IgD-negative memory B cell (primary cell): ENCODE data around the gene PPA1. TPM values are rescaled to one million over a fixed set of nuclear protein-coding genes. Genes with fewer than 3 reads are reported as not detected.
"Not testable (repeated sequence)": the region's sequence is repeated elsewhere in the genome, so short reads cannot be mapped to it uniquely, and the experiment has no call there.

ENCODE experiments used
- H3K27ac Mint-ChIP-seq, 3 donors: one replicate each; pipeline ENCODE4 v1.8.0; 2020 to 2022; ENCODE audit warnings: mild to moderate bottlenecking in 3 of 3, mixed read lengths in 3 of 3, moderate library complexity in 1 of 3
- H3K27me3 Mint-ChIP-seq: one replicate; pipeline ENCODE4 v1.8.0; 2021; ENCODE audit warnings: mixed read lengths
- H3K36me3 Mint-ChIP-seq: one replicate; pipeline ENCODE4 v1.8.0; 2020; ENCODE audit warnings: mild to moderate bottlenecking, mixed read lengths
- H3K4me1 Mint-ChIP-seq, 3 donors: one replicate each; pipeline ENCODE4 v1.8.0; 2020 to 2022; ENCODE audit warnings: mixed read lengths in 3 of 3, mild to moderate bottlenecking in 1 of 3
- H3K4me3 Mint-ChIP-seq, 4 donors: one replicate each; pipeline ENCODE4 v1.8.0; 2020 to 2022; ENCODE audit warnings: mild to moderate bottlenecking in 4 of 4, mixed read lengths in 4 of 4, moderate library complexity in 3 of 4
- H3K9me3 Mint-ChIP-seq, 3 donors: one replicate each; pipeline ENCODE4 v1.8.0; 2020 to 2021; ENCODE audit warnings: mixed read lengths in 3 of 3, mild to moderate bottlenecking in 1 of 3
- polyA plus RNA-seq: library from polyadenylated mRNA; unstranded; fragments of 300-500 nt; fragmentation: Illumina TruSeq; gene quantifications from one replicate; pipeline ENCODE4 v1.2.3, GENCODE V29; 2021

Gene PPA1
- polyA plus RNA-seq, 1 donor from 2014 or later, result 76.4 TPM

DNA sequence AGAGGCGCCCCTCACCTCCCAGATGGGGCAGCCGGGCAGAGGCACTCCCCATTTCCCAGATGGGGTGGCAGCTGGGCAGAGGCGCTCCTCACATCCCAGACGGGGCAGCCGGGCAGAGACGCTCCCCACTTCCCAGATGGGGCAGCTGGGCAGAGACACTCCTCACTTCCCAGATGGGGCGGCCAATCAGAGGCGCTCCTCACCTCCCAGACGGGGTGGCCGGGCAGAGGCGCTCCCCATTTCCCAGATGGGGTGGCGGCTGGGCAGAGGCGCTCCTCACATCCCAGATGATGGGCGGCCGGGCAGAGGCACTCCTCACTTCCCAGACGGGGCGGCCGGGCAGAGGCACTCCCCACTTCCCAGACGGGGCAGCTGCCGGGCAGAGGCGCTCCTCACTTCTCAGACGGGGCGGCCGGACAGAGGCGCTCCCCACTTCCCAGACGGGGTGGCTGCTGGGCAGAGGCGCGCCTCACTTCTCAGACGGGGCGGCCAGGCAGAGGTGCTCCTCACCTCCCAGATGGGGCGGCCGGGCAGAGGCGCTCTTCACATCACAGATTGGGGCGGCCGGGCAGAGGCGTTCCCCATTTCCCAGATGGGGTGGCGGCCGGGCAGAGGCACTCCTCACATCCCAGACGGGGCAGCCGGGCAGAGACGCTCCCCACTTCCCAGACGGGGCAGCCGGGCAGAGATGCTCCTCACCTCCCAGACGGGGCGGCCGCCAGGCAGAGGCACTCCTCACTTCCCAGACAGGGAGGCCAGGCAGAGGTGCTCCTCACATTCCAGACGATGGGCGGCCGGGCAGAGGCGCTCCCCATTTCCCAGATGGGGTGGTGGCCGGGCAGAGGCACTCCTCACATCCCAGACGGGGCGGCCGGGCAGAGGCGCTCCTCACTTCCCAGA is 6.1 kb upstream of the PPA1 start:
- H3K9me3 Mint-ChIP-seq, H3K27me3 Mint-ChIP-seq, H3K4me3 Mint-ChIP-seq, H3K36me3 Mint-ChIP-seq, H3K27ac Mint-ChIP-seq, H3K4me1 Mint-ChIP-seq: not testable (repeated sequence)

DNA sequence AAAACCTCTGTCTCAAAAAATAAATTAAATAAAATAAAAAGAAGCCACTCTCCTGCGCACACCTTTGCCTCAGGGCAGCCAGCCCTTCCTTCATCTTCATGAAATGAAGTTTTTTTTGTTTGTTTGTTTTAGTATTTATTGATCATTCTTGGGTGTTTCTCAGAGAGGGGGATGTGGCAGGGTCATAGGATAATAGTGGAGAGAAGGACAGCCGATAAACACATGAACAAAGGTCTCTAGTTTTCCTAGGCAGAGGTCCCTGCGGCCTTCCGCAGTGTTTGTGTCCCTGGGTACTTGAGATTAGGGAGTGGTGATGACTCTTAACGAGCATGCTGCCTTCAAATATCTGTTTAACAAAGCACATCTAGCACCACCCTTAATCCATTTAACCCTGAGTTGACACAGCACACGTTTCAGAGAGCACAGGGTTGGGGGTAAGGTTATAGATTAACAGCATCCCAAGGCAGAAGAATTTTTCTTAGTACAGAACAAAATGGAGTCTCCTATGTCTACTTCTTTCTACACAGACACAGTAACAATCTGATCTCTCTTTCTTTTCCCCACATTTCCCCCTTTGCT is 4.8 kb upstream of the PPA1 start:
- not testable (repeated sequence) for H3K4me3 Mint-ChIP-seq

DNA sequence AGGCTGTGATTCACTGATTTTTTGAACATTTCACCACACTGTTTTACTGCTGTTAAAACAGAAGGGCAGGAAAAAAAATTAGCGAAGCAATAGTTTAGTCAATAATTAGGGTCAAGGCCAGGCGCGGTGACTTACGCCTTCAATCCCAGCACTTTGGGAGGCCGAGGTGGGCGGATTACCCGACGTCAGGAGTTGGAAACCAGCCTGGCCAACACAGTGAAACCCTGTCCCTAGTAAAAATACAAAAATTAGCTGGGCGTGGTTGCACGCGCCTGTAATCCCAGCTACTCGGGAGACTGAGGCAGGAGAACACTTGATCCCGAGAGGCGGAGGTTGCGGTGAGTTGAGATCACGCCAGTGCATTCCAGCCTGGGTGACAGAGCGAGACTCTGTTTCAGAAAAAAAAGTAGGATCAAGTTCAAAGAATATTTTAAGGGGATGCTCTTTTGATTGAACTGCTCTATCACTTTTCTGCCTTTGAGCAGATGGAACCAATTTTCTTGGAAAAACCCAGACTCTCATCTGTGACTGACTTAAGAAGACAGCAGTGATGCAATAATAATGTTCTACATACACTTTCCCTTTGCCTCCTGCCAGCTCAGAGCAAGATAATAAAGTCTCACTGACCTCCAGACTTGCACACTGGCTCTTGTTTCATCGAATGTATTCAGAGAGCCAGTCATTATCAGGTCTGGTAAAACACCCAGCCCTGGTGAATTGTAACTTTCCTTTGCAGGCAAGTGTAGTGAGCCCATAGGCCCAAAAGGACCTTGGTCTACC is 1.6 kb upstream of the PPA1 start:
- Mint-ChIP-seq H3K4me1 (peaks cover 6 to 12% (median 10%) of the 10 kb centered on the region in 3 donors), H3K36me3 (no peaks in the 10 kb centered on the region), H3K27me3 (no peaks in the 10 kb centered on the region), H3K27ac (no peak overlapping the region), H3K4me3 (peak overlapping the region in 3 of 4 donors; percentile 13 to 33 (median 22)), H3K9me3 (no peaks in the 10 kb centered on the region)

More for the DNA sequence above, 4.8 kb upstream of the PPA1 start:
- H3K9me3 Mint-ChIP-seq, H3K27me3 Mint-ChIP-seq, H3K36me3 Mint-ChIP-seq, H3K27ac Mint-ChIP-seq, H3K4me1 Mint-ChIP-seq: not testable (repeated sequence)

DNA sequence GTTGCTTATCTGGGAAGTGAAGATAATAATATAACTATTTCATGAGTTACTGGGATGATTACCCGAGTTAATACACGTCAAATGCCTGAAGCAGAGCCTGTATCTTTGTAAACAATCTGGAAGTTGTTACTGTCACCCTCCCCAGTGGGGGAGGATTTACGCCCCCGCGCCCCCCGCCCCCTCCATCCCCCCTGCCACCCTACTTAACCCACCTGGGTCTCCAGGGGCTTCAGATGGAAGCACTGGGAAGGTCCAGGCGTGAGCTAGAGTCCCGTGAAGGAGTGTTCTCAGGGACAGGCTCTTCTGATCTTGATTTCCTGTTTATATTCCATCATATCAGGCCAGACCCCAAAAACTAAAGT is 691 bp upstream of the PPA1 start:
- peak overlapping the region; percentile 84 to 99 (median 94) for H3K4me3 Mint-ChIP-seq
- H3K27ac Mint-ChIP-seq, result peak overlapping the region; percentile 86 to 99 (median 92)
- H3K9me3 Mint-ChIP-seq, result no peaks in the 10 kb centered on the region
- no peaks in the 10 kb centered on the region for H3K27me3 Mint-ChIP-seq
- peaks cover 8 to 13% (median 10%) of the 10 kb centered on the region in 3 donors for H3K4me1 Mint-ChIP-seq
- H3K36me3 Mint-ChIP-seq, result no peaks in the 10 kb centered on the region

DNA sequence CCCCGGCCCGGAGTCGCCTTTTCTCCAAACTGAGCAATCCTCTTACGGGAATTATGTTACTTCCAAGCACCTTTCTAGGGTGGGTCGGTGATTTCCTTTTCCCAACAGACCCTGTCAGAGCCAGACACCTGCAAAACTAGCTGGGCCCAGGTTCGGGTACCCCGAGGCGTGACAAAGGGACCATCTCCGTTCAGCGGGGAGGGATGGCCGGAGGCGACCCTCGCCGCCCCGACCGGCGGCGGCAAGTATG is 445 bp downstream of the PPA1 start:
- Mint-ChIP-seq H3K4me3 (peak overlapping the region; percentile 84 to 99 (median 94)), H3K9me3 (no peaks in the 10 kb centered on the region), H3K36me3 (no peaks in the 10 kb centered on the region)

DNA sequence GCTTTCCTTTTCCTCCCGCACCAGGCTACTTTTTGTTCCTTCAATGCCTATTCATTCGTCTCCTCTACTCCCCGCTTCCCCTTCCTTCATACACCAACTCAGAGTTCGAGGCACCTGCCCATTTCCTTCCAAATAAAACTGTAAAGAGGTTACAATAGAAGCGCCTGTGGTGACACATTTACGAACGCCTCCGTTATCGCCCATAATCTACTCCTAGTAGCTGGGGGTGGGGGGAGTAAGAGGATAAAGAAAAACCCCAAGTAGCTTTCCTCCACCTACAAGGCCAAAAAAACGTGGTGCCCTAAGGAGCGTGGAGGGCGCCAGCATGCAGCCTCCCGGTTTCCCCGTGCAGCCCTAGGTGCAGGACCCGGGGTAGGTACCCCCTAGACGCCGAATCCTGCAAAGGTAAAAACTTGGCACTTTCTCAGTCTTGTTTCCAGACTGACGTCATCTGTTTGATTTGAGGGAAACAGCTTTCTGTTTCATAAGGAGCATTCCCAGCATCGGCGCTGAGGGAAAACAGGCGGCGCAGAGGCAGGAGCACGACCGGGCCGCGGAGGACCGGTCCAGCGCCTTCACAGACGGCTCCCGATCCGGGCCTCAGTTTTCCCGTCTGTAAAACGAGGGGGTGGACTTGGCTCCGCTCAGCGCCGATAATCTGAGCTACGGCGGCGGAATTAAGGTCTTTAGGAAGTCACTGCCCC is 922 bp downstream of the PPA1 start:
- H3K4me3 Mint-ChIP-seq, result peak overlapping the region; percentile 84 to 99 (median 94)
- H3K9me3 Mint-ChIP-seq, result no peaks in the 10 kb centered on the region
- H3K36me3 Mint-ChIP-seq, result no peaks in the 10 kb centered on the region
- no peaks in the 10 kb centered on the region for H3K27me3 Mint-ChIP-seq
- H3K4me1 Mint-ChIP-seq, result peaks cover 11 to 17% (median 14%) of the 10 kb centered on the region in 3 donors
- H3K27ac Mint-ChIP-seq, result peak overlapping the region; percentile 17 to 81 (median 73)

More for the DNA sequence above, 445 bp downstream of the PPA1 start:
- H3K27me3 Mint-ChIP-seq, result no peaks in the 10 kb centered on the region
- H3K4me1 Mint-ChIP-seq, result peaks cover 11 to 17% (median 14%) of the 10 kb centered on the region in 3 donors
- peak overlapping the region; percentile 17 to 81 (median 73) for H3K27ac Mint-ChIP-seq

DNA sequence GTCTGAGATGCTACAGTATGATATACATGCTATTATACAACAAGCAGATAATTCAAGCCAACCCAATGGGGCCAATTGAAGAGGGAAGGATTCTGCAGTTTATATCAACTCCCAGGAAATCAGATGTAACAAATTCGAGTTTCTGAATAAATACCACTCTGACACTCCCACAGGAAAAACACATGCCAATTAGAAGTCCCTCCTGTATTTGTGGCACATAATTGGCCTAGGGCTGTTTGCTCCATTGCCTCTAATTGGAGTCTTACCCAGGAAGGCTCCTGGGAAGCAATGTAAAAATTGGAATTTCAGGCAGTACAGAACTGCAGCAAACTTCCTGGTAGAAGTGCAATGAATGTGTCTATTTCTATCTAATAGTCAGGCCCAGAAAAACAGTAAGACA is 4.7 kb downstream of the PPA1 start:
- H3K27ac Mint-ChIP-seq, result peak overlapping the region in 2 of 3 donors; percentile 39 to 51
- H3K9me3 Mint-ChIP-seq, result no peaks in the 10 kb centered on the region
- H3K4me3 Mint-ChIP-seq, result peak overlapping the region in 1 of 4 donors; percentile 35
- H3K27me3 Mint-ChIP-seq, result no peaks in the 10 kb centered on the region
- H3K4me1 Mint-ChIP-seq, result peaks cover 16 to 22% (median 21%) of the 10 kb centered on the region in 3 donors
- no peaks in the 10 kb centered on the region for H3K36me3 Mint-ChIP-seq

DNA sequence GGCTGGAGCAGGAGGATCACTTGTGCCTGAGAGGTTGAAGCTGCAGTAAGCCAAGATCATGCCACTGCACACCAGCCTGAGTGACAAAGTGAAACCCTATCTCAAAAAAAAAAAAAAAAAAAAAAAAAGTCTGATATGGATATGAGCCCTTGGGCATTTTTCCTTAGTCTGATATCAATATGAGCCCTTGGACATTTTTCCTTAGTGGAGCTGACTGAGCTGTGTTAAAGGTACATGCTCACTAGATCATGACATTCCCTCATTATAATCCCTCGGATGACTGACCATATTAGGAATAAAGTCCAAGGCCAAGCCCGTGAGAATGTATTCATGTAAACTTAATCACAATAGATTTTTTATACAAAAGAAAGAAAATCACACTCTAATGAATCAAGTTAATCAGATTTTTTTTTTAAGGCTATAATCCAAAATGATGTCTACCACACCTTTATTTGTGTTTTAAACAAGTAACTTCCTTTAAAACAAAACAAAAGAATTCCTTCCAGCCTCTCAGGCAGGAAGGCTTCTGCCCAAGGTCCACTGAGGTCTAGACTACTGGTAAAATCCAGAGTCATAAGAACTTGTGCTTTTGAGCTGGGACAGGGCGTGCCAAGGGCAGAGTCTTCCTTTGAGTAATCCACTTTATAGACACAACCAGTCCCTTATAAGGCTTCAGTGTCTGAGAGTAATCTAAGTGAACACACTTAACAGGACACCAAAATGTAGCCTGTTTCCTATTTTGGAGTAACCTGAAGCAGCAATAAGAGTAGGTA is 5.5 kb downstream of the PPA1 start:
- Mint-ChIP-seq H3K9me3 (no peaks in the 10 kb centered on the region), H3K27me3 (no peaks in the 10 kb centered on the region), H3K4me1 (peaks cover 16 to 24% (median 23%) of the 10 kb centered on the region in 3 donors), H3K4me3 (no peak overlapping the region), H3K27ac (no peak overlapping the region), H3K36me3 (no peaks in the 10 kb centered on the region)

DNA sequence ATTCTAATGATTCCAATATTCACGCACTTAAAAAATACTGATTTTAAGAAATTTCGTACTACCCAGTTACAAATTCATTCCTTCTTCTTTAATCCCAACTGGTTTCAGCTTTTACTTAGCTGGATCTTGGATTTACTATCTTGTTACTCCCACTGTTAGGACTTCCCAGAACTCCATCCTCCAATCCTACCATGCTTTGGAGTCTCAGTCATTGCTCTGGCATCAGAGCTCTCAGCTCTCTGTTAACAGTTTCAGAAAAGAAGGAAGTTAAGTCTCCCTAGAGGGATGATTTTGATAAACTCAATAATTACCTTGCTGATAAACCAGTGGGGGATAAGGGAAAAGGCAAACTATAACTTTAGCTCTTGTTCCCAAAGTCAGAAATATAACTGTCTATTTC is 9.5 kb downstream of the PPA1 start:
- H3K4me3 Mint-ChIP-seq, result peak overlapping the region in 1 of 4 donors; percentile 17
- H3K27ac Mint-ChIP-seq, result no peak overlapping the region
- no peaks in the 10 kb centered on the region for H3K27me3 Mint-ChIP-seq
- H3K9me3 Mint-ChIP-seq, result no peaks in the 10 kb centered on the region
- H3K36me3 Mint-ChIP-seq, result peaks cover 6% of the 10 kb centered on the region
- peaks cover 14 to 24% (median 21%) of the 10 kb centered on the region in 3 donors for H3K4me1 Mint-ChIP-seq

DNA sequence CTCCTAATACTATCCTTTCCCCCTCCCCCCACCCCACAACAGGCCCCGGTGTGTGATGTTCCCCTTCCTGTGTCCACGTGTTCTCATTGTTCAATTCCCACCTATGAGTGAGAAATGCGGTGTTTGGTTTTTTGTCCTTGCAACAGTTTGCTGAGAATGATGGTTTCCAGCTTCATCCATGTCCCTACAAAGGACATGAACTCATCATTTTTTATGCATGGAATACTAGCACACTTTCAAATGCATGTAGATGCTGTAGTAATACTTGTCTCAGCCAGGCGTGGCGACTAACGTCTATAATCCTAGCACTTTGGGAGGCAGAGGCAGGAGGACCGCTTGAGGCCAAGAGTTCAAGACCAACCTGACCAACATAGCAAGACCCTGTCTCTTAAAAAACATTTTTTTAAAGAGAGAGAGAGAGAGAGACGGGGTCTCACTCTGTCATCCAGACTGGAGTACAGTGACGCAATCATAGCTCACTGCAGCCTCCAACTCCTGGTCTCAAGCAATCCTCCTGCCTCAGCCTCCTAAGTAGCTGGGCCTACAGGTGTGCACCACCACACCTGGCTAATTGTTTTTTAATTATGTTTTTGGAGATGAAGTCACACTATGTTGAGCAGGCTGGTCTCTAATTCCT is 10.3 kb downstream of the PPA1 start:
- not testable (repeated sequence) for H3K36me3 Mint-ChIP-seq, H3K27me3 Mint-ChIP-seq, H3K27ac Mint-ChIP-seq, H3K4me3 Mint-ChIP-seq, H3K9me3 Mint-ChIP-seq
- H3K4me1 Mint-ChIP-seq, result peaks cover 12 to 22% (median 19%) of the 10 kb centered on the region in 3 donors

DNA sequence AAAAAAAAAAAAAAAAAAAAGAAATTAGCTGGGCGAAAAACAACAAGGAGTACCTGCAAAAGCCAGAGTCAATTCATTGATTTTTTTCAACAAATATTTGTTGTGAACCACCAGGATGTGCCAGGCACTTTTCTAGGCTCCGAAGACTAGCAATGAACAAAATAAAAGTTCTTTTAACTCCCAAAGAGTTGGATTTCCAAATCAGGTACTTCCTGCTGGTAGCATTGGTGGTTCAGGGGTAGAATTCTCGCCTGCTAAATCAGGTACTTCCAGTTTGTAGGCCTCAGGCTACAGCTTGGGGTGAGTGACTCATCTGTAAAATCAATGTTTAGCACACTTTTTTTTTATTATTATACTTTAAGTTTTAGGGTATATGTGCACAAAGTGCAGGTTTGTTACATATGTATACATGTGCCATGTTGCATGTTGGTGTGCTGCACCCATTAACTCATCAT is 10.9 kb downstream of the PPA1 start:
- Mint-ChIP-seq H3K4me3 (no peak overlapping the region), H3K36me3 (peaks cover 6% of the 10 kb centered on the region), H3K27ac (no peak overlapping the region), H3K4me1 (peaks cover 12 to 21% (median 19%) of the 10 kb centered on the region in 3 donors), H3K9me3 (no peaks in the 10 kb centered on the region), H3K27me3 (no peaks in the 10 kb centered on the region)

DNA sequence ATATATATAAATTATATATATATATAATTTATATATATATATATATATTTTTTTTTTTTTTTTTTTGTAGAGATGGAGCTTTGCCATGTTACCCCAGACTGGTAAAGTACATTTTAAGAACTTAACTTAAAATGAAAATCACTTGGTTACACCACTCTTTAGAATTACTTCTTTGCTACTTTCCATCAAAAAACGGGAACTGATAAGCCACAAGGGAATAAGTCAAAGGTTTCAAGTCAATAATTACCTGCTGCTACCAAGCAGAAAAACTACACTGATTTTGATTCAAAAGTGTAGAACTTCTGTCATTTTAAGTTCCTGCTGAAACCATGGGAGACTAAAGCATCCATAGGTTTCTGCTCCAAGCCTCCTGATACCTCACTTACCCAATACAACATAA is 12.2 kb downstream of the PPA1 start:
- Mint-ChIP-seq H3K4me1 (peaks cover 12 to 21% (median 18%) of the 10 kb centered on the region in 3 donors), H3K36me3 (peaks cover 6% of the 10 kb centered on the region), H3K27me3 (no peaks in the 10 kb centered on the region), H3K9me3 (no peaks in the 10 kb centered on the region), H3K27ac (no peak overlapping the region), H3K4me3 (no peak overlapping the region)

DNA sequence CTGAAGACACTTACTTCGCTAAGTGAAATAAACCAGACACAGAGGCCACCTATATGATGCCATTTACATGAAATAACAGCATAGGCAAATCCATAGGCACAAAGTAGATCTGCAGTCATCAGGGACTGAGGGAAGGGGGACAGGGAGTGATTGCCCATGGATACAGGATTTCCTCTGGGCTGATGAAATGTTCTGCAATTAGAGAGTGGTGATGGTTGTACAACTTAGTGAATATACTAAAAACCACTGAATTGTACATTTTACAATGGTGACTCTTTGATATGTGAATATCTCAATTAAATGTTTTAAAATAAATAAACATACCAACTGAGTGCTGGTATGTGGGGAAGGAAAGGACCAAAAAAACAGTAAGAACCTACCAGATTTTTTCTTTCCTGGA is 20.4 kb downstream of the PPA1 start:
- H3K36me3 Mint-ChIP-seq, result peaks cover 7% of the 10 kb centered on the region
- H3K27me3 Mint-ChIP-seq, result no peaks in the 10 kb centered on the region
- H3K27ac Mint-ChIP-seq, result no peak overlapping the region

DNA sequence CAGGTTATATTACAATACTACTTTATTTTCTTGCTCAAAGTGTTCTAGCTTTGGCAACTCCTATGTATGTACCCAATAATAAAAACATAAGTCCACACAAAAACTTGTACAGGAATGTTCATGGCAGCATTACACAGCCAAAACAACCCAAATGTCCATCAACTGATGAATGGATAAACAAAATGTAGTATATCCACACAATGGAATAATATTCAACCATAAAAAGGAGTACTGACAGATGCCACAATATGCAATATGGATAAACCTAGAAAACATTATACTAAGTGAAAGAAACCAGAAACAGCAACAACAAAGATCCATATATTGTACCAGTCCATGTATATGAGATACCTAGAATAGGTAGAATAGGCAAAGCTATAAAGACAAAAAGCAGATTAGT is 21.0 kb downstream of the PPA1 start:
- no peaks in the 10 kb centered on the region for H3K27me3 Mint-ChIP-seq
- no peak overlapping the region for H3K27ac Mint-ChIP-seq
- H3K36me3 Mint-ChIP-seq, result peaks cover 9% of the 10 kb centered on the region
- no peaks in the 10 kb centered on the region for H3K9me3 Mint-ChIP-seq
- H3K4me3 Mint-ChIP-seq, result no peak overlapping the region
- H3K4me1 Mint-ChIP-seq, result no peaks in the 10 kb centered on the region

More for the DNA sequence above, 20.4 kb downstream of the PPA1 start:
- Mint-ChIP-seq H3K9me3 (no peaks in the 10 kb centered on the region), H3K4me1 (no peaks in the 10 kb centered on the region), H3K4me3 (peak overlapping the region in 1 of 4 donors; percentile 51)
